Measurements from ENCODE around the gene COX7B2.

DNA sequence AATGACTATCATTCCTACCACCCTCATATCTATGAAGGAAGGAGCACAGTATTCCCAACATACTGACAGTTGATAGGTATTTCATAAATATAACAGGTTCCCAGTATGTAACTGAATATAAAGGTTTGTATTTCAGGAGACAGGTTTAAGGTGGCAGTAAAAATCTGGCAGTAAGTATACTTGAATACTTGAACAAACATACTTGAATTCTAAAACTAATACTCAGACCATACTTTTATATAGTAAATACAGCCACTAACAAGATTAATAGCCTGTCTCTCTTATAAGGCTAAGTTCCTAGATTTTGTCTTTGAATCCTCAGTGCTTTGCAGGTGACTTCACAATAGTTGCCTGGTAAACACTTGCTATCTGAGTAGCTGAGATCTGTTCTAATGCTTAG lies 46.6 kb upstream of the COX7B2 start:
- TF ChIP-seq, protein P1, sequence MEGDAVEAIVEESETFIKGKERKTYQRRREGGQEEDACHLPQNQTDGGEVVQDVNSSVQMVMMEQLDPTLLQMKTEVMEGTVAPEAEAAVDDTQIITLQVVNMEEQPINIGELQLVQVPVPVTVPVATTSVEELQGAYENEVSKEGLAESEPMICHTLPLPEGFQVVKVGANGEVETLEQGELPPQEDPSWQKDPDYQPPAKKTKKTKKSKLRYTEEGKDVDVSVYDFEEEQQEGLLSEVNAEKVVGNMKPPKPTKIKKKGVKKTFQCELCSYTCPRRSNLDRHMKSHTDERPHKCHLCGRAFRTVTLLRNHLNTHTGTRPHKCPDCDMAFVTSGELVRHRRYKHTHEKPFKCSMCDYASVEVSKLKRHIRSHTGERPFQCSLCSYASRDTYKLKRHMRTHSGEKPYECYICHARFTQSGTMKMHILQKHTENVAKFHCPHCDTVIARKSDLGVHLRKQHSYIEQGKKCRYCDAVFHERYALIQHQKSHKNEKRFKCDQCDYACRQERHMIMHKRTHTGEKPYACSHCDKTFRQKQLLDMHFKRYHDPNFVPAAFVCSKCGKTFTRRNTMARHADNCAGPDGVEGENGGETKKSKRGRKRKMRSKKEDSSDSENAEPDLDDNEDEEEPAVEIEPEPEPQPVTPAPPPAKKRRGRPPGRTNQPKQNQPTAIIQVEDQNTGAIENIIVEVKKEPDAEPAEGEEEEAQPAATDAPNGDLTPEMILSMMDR (IDR thresholded peaks at IDR 0.05; ENCODE audit: insufficient read depth, low read length, poor library complexity, severe bottlenecking), result no peak
- TF ChIP-seq EZH2phosphoT487 (conservative IDR thresholded peaks at IDR 0.05; ENCODE audit: low read length), result no peak

All from SU-DHL-6 (cell line).